HUDEP-2 (cell line): ENCODE measurements around the gene KRTAP3-3.

Experiments used
- DNase-seq, 76 experiments: peaks; one replicate each; lab custom pipeline; 2025; ENCODE audit not compliant: unreplicated experiment in 76 of 76; lab: John Stamatoyannopoulos, UW

Gene KRTAP3-3

DNA sequence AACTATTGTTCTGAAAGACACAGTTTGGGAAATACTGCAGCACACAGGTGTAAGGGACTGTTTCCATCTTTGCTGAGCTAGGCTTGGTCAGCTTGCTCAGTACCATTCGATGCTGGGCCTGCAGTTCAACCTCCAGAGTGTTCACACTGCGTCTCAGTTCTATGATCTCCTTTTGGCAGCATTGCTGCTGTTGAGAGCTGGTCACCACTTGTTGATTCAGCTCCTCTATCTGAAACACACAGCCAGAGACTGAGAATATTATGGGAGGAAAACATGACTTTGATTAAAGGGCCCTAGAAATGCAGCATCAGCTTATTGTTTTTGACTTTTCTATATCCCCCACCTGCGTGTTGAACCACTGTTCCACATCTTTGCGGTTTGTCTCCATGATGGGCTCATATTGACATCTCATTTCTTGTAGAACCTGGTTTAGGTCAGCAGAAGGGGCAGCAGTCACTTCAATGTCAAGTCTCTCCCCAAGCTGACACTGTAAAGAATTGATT, 31.9 kb downstream of the KRTAP3-3 start:
- no peak for DNase-seq

GRCh38 chr17:40961591-40961990, 32.4 kb downstream of the KRTAP3-3 start:
- no peak for DNase-seq

GRCh38 chr17:40960144-40960543, 33.8 kb downstream of the KRTAP3-3 start:
- no peak for DNase-seq

DNA sequence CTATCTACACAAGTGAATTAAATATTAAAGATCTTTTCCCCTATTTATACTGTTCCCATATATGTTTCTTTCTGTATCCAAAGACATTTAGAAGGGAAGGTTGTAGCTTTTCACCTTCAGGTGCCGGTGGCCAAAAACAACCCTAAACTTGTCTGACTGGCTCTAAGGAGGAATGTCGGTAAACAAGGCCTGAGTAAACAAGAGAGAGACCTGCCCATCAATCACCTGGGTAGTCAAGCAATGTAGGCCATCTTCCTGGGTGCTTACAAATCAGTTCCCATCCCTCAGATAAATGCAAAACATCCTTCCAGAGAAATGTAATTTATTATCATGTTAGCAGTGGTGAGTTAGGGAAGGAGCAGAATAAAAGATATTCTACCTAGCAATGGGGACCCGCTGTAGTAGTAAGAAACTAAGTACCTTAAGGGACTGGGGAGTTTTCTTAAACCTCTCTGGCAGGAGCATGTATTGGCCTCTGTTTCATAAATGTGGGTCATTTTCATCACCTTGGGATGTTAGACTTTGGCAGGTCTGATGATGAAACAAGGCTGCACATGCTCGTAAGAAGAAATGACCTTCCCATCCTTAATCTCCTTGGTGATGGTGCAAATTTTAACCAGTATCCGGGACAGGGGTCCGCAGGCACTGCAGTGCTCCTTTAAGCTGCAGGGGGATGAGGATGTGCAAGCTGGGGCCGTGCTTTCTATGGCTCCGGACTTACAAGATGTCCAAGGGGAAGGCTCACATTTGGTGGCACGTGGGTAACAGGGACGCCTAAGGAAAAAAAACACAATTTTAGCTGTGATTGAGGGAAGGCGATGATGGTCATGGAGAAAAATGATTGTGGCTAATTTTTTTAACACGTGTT, 35.6 kb downstream of the KRTAP3-3 start:
- DNase-seq = no peak

DNA sequence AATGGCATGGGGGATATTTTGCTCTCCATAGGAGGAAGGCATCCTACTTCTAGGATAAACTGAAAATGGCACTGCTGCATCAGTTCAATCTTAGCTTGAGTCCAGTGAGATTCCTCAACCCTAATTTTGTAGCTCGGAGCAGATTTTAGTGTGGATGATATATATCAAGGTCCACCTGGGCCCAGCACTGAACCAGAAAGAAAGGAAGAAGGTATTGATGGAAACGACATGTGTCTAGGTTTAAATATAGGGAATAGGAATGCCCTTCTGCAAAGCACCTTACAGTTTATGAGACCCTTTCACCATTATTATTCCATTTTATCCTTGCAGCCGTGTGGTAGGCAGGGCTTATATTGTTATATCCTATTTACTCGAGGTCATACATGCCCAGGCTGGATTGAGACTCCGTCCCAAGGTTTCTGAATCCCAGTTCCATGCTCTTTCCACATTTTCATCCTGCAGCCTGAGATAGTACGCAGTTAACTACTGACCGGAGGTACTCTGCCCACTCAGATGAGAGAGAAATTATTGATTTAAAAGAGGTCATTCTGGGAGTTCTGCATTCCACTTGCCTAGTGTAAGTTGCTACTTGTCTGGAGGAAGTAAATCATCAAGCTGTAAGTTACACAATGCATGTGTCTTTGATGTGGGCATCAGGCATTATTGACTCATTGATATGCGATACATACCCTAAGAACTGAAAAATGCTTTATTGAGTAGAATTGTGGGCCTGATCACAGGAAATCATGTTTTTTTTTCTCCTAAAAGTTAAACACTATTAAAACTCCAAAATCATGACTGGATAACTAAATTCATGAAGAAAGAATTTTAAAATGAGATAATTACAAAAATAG, 37.3 kb downstream of the KRTAP3-3 start:
- DNase-seq = no peak

DNA sequence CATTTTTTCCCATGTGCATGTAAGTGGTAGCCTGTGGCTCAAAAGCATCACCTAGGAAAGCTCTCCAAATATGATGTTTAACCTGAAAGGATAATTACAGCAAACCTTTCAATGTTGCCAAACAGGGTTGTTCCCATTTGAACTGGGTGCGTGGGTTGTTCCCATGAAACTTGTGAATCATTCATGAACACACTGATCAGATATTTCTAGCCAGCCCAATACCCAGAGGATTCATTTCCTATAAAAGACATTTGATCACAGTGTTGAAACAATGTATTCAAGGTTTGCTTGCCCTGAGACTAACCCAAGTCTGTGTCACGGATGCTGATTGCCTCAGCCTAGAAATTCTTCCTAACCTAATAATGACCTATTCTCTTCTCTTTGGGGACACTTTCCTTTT, 40.1 kb downstream of the KRTAP3-3 start:
- no peak for DNase-seq

DNA sequence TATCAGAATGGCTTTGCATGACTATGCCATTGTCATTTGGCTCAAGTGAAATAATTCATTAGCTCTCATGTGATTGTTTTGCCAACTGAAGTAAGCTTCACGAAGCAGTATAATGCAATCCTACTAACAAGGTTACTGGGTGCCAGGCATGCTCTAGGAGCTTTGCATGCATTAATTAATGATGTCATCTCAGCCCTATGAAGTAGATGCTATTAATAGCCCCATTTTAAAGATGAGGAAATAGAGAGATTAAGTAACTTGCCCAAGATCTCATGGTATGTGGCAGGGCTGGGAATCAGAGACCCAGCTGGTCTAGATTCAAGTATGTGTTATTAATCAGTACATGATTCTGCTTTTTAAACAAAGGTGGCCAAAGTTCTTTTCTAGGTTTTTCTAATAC, 41.3 kb downstream of the KRTAP3-3 start:
- no peak for DNase-seq

GRCh38 chr17:40952154-40952553, 41.8 kb downstream of the KRTAP3-3 start:
- DNase-seq = no peak

GRCh38 chr17:40951011-40951622, 42.8 kb downstream of the KRTAP3-3 start:
- DNase-seq = no peak

- DNase-seq = no peak
These were observed 43.8 kb downstream of the KRTAP3-3 start for GRCh38 chr17:40950176-40950575.

- DNase-seq = no peak
These were observed 44.5 kb downstream of the KRTAP3-3 start for GRCh38 chr17:40949418-40949817.

- no peak for DNase-seq
These were observed 46.0 kb downstream of the KRTAP3-3 start for GRCh38 chr17:40947929-40948328.

DNA sequence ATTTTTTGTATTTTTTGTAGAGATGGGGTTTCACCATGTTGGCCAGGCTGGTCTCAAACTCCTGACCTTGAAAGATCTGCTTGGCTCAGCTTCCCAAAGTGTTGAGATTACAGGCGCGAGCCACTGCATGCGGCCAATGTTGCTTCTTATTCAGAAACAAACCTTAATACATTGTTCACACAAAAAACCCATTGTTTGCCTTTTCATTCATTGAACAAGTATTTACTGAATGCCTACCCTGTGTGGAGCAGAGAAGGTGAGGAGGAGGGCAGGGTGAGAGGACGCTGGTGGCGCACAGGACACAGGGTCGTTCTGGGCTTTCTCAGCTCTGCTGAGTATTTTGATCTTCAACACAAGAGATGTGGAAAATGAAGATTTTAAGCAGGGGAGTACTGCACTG, 48.5 kb downstream of the KRTAP3-3 start:
- DNase-seq = no peak

DNA sequence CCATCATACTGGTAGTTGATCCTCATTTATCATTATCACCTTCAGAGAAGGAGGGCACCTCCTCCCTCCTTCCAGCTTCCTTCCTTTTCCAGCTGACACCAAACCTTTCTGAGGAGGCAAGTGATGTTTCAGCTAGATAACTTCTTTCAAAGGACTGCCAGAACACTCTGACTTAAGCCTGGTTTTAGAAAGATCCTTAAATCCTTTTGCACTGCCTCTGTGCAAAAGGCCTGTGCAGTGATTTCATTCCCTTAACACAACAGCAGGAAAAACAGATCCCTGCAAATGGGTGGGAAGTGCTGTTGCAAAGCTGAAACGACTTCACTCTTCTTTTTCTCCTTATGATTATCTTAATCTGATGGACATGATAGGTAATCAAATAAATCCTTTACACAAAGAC, 49.4 kb downstream of the KRTAP3-3 start:
- no peak for DNase-seq
